ENCODE data around the gene BBOX1. TPM values are rescaled to one million over a fixed set of nuclear protein-coding genes. Genes with fewer than 3 reads are reported as not detected.

The BBOX1 gene
- polyA plus RNA-seq, 2 of the 4 experiments (the other 2 are of a cell fraction): not detected

GRCh38 chr11:27141576-27141975 is 101.0 kb downstream of the BBOX1 start (continued):
- TF ChIP-seq, protein P1, sequence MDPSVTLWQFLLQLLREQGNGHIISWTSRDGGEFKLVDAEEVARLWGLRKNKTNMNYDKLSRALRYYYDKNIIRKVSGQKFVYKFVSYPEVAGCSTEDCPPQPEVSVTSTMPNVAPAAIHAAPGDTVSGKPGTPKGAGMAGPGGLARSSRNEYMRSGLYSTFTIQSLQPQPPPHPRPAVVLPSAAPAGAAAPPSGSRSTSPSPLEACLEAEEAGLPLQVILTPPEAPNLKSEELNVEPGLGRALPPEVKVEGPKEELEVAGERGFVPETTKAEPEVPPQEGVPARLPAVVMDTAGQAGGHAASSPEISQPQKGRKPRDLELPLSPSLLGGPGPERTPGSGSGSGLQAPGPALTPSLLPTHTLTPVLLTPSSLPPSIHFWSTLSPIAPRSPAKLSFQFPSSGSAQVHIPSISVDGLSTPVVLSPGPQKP (IDR thresholded peaks at IDR 0.05; ENCODE audit: low read depth, low read length): no peak
- no peak for TF ChIP-seq RFX5 (IDR thresholded peaks at IDR 0.05)
- TF ChIP-seq CBX8 (IDR thresholded peaks at IDR 0.05): no peak
- no peak for TF ChIP-seq MAZ (IDR thresholded peaks at IDR 0.05; ENCODE audit: borderline replicate concordance, low read depth, low read length)
- TF ChIP-seq HES2 (IDR thresholded peaks at IDR 0.05): no peak

GRCh38 chr11:27147916-27148315 is 107.3 kb downstream of the BBOX1 start:
- CTCF ChIA-PET: interaction anchor here (3.1 kb wide), 1 partner anchor 11 kb away, joined by 18 read pairs; no protein-coding TSS in a partner anchor

DNA sequence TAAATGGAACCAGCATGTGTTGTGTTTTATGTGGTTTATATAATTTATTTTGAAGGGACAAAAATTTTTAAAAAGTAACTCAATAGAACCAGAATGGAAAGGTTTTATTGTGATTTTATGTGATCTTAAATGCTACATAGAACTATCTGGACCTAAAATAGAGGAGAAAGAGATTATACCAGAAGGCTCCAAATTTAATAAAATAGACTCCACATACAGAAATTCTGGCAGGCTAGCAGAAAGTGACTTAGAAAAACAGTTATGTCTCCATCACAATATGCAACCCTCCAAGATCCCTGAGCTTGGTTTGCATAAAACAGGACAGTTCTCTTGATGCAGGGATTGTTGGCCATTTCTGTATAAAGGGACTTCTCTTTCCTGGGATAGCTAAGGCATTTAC is 107.9 kb downstream of the BBOX1 start:
- Histone ChIP-seq H3K4me1 (no peaks in the 10 kb centered on the region), H3K27ac (no peak overlapping the region), H3K9me3 (no peaks in the 10 kb centered on the region), H3K4me2 (no peak overlapping the region), H3K4me3 (no peak overlapping the region)
- ChIA-PET CTCF (interaction anchor here (3.1 kb wide), 1 partner anchor 10 kb away, joined by 18 read pairs; no protein-coding TSS in a partner anchor), POLR2A (no interaction called here)
- TF ChIP-seq FOSL2 (IDR thresholded peaks at IDR 0.05) (no peak), FOSL2 (CRISPR knock-in tag; IDR thresholded peaks at IDR 0.05) (no peak), HOXB5 (CRISPR knock-in tag; IDR thresholded peaks at IDR 0.05) (no peak), FOSB (CRISPR knock-in tag; IDR thresholded peaks at IDR 0.05) (no peak), ZSCAN20 (CRISPR knock-in tag; IDR thresholded peaks at IDR 0.05) (no peak), MAX (IDR thresholded peaks at IDR 0.05) (no peak), TP53 (CRISPR knock-in tag; IDR thresholded peaks at IDR 0.05) (no peak), GATA3 (IDR thresholded peaks at IDR 0.05; ENCODE audit: borderline replicate concordance) (no peak), RFX5 (IDR thresholded peaks at IDR 0.05) (no peak), EP300 (IDR thresholded peaks at IDR 0.05) (no peak), HOXB13 (CRISPR knock-in tag; IDR thresholded peaks at IDR 0.05; ENCODE audit: low read depth) (no peak), MYC (IDR thresholded peaks at IDR 0.05; ENCODE audit: borderline replicate concordance, low read length) (no peak), RAD21 (conservative IDR thresholded peaks at IDR 0.05 in 1 of 2, IDR thresholded peaks at IDR 0.05 in 1 of 2) (no peak), HDAC2 (IDR thresholded peaks at IDR 0.05) (no peak), EHMT2 (IDR thresholded peaks at IDR 0.05; ENCODE audit: low read depth) (no peak), REST (IDR thresholded peaks at IDR 0.05) (no peak)
- TF ChIP-seq, protein P2, sequence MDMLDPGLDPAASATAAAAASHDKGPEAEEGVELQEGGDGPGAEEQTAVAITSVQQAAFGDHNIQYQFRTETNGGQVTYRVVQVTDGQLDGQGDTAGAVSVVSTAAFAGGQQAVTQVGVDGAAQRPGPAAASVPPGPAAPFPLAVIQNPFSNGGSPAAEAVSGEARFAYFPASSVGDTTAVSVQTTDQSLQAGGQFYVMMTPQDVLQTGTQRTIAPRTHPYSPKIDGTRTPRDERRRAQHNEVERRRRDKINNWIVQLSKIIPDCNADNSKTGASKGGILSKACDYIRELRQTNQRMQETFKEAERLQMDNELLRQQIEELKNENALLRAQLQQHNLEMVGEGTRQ (IDR thresholded peaks at IDR 0.05): no peak
- no peak for ATAC-seq
- DNase-seq (ENCODE audit: low read depth in 1 of 2, low spot score in 1 of 2): no peak
- no peak for FAIRE-seq

More at GRCh38 chr11:27147916-27148315, 107.3 kb downstream of the BBOX1 start:
- DNase-seq (ENCODE audit: low read depth in 1 of 2, low spot score in 1 of 2) (no peak), ATAC-seq (no peak), FAIRE-seq (no peak)
- H3K9me3 ChIP-seq: no peaks in the 10 kb centered on the region
- no peaks in the 10 kb centered on the region for H3K4me1 ChIP-seq
- H3K4me3 ChIP-seq: no peak overlapping the region
- POLR2A ChIA-PET: no interaction called here
- no peak overlapping the region for H3K4me2 ChIP-seq
- TF ChIP-seq GATA3 (IDR thresholded peaks at IDR 0.05; ENCODE audit: borderline replicate concordance): no peak
- no peak for TF ChIP-seq FOXS1 (CRISPR knock-in tag; IDR thresholded peaks at IDR 0.05)
- TF ChIP-seq EHMT2 (IDR thresholded peaks at IDR 0.05; ENCODE audit: low read depth): no peak
- 88% methylated on average over 1 of the region's 1 CpG for WGBS (ENCODE audit: missing lambda C conversion rate)
- H3K27ac ChIP-seq: no peak overlapping the region
